ENCODE results near the gene FAM151A. TPM values are rescaled to one million over a fixed set of nuclear protein-coding genes. Genes with fewer than 3 reads are reported as not detected.

Gene FAM151A
- total and polyA plus RNA-seq, 2 of the 13 experiments (the other 11 are each of a cell fraction or from before 2014, with no cell fraction given) = 0.29 to 3.6 TPM

DNA sequence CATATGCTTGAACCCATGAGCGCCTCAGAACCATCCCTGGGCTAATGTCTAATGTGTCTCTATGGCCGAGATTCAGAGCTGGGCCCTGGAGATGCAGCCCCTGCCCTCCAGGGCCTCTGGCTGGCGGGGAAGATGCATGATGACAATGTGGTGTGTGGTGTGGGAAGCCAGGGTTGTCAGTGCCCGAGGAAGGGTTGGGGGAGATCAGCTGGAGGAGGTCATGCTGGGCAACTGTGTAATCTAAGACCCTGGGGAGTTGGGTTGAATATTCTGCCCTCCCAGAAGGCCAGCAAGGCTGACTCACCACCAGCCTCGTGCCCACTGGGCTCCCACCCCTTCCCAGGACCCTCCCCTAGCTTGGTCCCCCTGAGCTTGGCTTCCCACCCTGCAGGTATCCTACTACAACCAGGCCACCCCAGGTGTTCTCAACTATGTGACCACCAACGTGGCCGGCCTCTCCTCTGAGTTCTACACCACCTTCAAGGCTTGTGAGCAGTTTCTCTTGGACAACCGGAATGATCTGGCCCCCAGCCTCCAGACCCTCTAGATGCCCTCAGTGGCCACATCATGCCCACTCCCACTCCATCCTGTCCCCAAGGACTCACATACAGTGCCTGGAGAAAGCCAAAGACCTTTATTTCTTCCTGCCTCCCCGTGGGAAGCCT, 14.6 kb downstream of the FAM151A start:
- H2AFZ ChIP-seq (ENCODE audit: low read length) = no peak overlapping the region
- intact Hi-C loops (cut with micrococcal nuclease; ENCODE audit: unreplicated experiment) = no loop called here
- no peaks in the 10 kb centered on the region for H3K9me3 ChIP-seq (ENCODE audit: low read length)
- peaks cover 2% of the 10 kb centered on the region for H3K4me1 ChIP-seq (ENCODE audit: insufficient read depth, low read length)
- POLR2A ChIA-PET = no interaction called here
- CTCF ChIA-PET (ENCODE audit: low intra/inter-chr PET ratio, low total read pairs) = no interaction called here
- no peak for DNase-seq (ENCODE audit: low spot score)
- no peaks in the 10 kb centered on the region for H3K36me3 ChIP-seq (replicated peaks in 1 of 2; ENCODE audit: control insufficient read depth in 1 of 2, insufficient read depth in 2 of 2, low read length in 2 of 2)
- no peaks in the 10 kb centered on the region for H3K79me2 ChIP-seq (ENCODE audit: insufficient read depth, low read length)
- H3K4me2 ChIP-seq (ENCODE audit: low read depth, low read length) = no peak overlapping the region
- no peak overlapping the region for H3K9ac ChIP-seq (ENCODE audit: insufficient read depth, low read depth, low read length)
- WGBS (ENCODE audit: low lambda C conversion rate) = 93% methylated on average over 5 of the region's 9 CpGs
- no TSS peak for BruUV-seq (replicated peaks)
- no peak overlapping the region for H3K4me3 ChIP-seq (replicated peaks in 1 of 3; ENCODE audit: insufficient read depth in 1 of 3, low read depth in 2 of 3, low read length in 3 of 3)
- H3K27ac ChIP-seq (ENCODE audit: extremely low read length, insufficient read depth, low read length) = no peak overlapping the region
- H3K27me3 ChIP-seq (ENCODE audit: control insufficient read depth in 1 of 2, insufficient read depth in 2 of 2, low read length in 2 of 2) = no peaks in the 10 kb centered on the region
- H4K20me1 ChIP-seq (ENCODE audit: insufficient read depth, low read length) = no peaks in the 10 kb centered on the region
- ATAC-seq = no peak
- no peak for FAIRE-seq
- in situ Hi-C loops (cut with HindIII; ENCODE audit: extremely low pct_ligation_motif_present, low pct_unique_long_range_greater_than_20kb) = no loop called here
- TF ChIP-seq ZNF264 (CRISPR knock-in tag; IDR thresholded peaks at IDR 0.05) (no peak), TSC22D2 (CRISPR knock-in tag; IDR thresholded peaks at IDR 0.05; ENCODE audit: borderline replicate concordance) (no peak), SP4 (CRISPR knock-in tag; IDR thresholded peaks at IDR 0.05) (no peak), ZNF12 (CRISPR knock-in tag; IDR thresholded peaks at IDR 0.05) (no peak), NFATC3 (CRISPR knock-in tag; IDR thresholded peaks at IDR 0.05) (no peak), MTA3 (CRISPR knock-in tag; IDR thresholded peaks at IDR 0.05) (no peak), ZBTB3 (CRISPR knock-in tag; IDR thresholded peaks at IDR 0.05; ENCODE audit: borderline replicate concordance, low read depth) (no peak), ZNF510 (CRISPR knock-in tag; IDR thresholded peaks at IDR 0.05; ENCODE audit: low read depth) (no peak), RELA (CRISPR knock-in tag; IDR thresholded peaks at IDR 0.05) (no peak), RFX1 (IDR thresholded peaks at IDR 0.05) (no peak)
- TF ChIP-seq, protein P1, sequence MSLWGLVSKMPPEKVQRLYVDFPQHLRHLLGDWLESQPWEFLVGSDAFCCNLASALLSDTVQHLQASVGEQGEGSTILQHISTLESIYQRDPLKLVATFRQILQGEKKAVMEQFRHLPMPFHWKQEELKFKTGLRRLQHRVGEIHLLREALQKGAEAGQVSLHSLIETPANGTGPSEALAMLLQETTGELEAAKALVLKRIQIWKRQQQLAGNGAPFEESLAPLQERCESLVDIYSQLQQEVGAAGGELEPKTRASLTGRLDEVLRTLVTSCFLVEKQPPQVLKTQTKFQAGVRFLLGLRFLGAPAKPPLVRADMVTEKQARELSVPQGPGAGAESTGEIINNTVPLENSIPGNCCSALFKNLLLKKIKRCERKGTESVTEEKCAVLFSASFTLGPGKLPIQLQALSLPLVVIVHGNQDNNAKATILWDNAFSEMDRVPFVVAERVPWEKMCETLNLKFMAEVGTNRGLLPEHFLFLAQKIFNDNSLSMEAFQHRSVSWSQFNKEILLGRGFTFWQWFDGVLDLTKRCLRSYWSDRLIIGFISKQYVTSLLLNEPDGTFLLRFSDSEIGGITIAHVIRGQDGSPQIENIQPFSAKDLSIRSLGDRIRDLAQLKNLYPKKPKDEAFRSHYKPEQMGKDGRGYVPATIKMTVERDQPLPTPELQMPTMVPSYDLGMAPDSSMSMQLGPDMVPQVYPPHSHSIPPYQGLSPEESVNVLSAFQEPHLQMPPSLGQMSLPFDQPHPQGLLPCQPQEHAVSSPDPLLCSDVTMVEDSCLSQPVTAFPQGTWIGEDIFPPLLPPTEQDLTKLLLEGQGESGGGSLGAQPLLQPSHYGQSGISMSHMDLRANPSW (CRISPR knock-in tag; IDR thresholded peaks at IDR 0.05; ENCODE audit: borderline replicate concordance) = no peak
- TF ChIP-seq, protein P2, sequence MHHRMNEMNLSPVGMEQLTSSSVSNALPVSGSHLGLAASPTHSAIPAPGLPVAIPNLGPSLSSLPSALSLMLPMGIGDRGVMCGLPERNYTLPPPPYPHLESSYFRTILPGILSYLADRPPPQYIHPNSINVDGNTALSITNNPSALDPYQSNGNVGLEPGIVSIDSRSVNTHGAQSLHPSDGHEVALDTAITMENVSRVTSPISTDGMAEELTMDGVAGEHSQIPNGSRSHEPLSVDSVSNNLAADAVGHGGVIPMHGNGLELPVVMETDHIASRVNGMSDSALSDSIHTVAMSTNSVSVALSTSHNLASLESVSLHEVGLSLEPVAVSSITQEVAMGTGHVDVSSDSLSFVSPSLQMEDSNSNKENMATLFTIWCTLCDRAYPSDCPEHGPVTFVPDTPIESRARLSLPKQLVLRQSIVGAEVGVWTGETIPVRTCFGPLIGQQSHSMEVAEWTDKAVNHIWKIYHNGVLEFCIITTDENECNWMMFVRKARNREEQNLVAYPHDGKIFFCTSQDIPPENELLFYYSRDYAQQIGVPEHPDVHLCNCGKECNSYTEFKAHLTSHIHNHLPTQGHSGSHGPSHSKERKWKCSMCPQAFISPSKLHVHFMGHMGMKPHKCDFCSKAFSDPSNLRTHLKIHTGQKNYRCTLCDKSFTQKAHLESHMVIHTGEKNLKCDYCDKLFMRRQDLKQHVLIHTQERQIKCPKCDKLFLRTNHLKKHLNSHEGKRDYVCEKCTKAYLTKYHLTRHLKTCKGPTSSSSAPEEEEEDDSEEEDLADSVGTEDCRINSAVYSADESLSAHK (CRISPR knock-in tag; IDR thresholded peaks at IDR 0.05; ENCODE audit: borderline replicate concordance) = no peak
- TF ChIP-seq, protein P3, sequence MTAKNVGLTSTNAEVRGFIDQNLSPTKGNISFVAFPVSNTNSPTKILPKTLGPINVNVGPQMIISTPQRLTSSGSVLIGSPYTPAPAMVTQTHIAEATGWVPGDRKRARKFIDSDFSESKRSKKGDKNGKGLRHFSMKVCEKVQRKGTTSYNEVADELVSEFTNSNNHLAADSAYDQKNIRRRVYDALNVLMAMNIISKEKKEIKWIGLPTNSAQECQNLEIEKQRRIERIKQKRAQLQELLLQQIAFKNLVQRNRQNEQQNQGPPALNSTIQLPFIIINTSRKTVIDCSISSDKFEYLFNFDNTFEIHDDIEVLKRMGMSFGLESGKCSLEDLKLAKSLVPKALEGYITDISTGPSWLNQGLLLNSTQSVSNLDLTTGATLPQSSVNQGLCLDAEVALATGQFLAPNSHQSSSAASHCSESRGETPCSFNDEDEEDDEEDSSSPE (CRISPR knock-in tag; IDR thresholded peaks at IDR 0.05) = no peak
- TF ChIP-seq, protein P4, sequence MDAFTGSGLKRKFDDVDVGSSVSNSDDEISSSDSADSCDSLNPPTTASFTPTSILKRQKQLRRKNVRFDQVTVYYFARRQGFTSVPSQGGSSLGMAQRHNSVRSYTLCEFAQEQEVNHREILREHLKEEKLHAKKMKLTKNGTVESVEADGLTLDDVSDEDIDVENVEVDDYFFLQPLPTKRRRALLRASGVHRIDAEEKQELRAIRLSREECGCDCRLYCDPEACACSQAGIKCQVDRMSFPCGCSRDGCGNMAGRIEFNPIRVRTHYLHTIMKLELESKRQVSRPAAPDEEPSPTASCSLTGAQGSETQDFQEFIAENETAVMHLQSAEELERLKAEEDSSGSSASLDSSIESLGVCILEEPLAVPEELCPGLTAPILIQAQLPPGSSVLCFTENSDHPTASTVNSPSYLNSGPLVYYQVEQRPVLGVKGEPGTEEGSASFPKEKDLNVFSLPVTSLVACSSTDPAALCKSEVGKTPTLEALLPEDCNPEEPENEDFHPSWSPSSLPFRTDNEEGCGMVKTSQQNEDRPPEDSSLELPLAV (CRISPR knock-in tag; conservative IDR thresholded peaks at IDR 0.05; ENCODE audit: low read depth) = no peak

Data from HepG2 (cell line).